ENCODE results near the gene RPLP2.
A peak's percentile ranks its signal among the peaks of the same experiment; 100 is the strongest.

Gene RPLP2

DNA sequence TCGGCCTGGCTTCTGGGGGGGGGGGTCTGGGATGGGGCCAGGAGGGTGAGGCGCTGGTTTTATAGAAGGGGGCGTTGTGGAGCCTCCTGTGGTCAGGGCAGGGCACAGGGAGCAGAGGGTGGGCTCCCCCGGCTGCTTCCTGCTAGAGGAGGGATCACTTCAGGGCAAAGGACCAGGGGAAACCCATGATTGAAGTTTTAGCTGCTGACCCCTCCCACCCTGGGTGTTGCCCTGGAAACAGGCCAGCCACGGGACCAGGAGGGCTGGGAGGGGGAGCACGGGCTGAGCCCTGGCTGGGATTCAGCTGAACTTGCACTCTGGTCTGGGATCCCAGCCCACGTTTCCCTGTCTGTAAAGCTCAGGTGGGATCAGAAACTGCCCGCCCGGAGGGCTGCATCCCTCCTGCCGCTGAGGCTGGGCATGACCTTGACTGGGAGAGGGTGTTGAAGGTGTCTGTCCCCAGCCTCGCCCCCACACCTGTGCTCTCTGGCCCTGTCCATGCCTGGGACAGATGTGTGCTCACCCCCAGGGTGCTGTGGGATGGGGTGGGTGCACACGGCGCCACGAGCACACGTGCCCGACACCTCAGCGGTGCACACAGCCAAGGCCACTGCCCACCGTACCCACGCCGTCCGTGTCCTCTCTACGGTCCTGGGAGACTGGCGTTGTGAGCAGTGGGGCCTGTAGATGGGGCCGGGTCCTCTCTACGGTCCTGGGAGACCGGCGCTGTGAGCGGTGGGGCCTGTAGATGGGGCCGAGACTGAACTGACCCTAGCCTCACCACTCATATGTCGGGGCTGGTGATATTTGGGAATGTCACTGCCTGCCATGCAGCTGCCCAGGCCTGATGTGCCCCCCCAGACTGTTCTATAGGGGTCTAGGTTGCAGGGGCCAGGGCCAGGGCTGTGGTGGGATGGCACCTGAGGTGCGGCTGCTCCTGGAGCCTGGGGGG is 35.2 kb downstream of the RPLP2 start:
- Mint-ChIP-seq H3K9me3 (no peaks in the 10 kb centered on the region), H3K27ac (no peak overlapping the region), H3K36me3 (peaks cover 2% of the 10 kb centered on the region), H3K4me3 (no peak overlapping the region), H3K27me3 (peaks cover 55% of the 10 kb centered on the region), H3K4me1 (peaks cover 36% of the 10 kb centered on the region)
- CTCF ChIA-PET = no interaction called here
- peak; percentile 53 for DNase-seq

DNA sequence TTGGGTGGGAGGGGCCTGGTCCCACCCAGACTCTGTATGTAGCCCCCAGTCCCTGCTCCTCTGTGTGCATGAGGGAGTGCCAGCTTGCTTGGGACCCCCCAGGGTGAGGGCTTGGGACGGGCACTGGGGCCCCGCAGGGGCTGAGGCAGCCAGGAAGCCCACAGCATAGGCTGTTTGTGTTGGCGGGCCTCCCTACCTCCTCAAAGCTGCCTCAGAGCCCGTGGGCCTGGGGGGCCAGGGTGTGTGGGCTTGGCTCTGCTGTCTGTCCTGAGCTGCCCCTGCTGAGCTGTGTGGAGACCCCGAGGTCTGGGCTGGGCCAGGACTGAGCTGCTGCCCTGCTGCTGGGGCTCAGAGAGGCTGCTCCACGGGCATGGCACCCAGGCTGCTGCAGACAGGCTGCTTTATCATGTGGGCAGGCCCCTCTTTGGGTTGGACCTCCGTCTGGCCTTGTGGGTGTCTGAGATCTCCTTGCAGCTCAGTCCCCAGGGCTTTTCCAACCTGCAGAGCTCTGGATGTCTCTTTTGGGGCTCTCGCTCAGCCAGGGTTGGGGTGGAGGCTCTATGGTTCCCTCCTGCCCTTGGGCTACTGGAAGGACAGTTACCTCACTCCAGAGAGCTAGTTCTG is 36.2 kb downstream of the RPLP2 start:
- CTCF ChIA-PET = no interaction called here
- Mint-ChIP-seq H3K4me1 (peaks cover 26% of the 10 kb centered on the region), H3K36me3 (no peaks in the 10 kb centered on the region), H3K9me3 (no peaks in the 10 kb centered on the region), H3K27ac (no peak overlapping the region), H3K4me3 (no peak overlapping the region), H3K27me3 (peaks cover 65% of the 10 kb centered on the region)
- no peak for DNase-seq

DNA sequence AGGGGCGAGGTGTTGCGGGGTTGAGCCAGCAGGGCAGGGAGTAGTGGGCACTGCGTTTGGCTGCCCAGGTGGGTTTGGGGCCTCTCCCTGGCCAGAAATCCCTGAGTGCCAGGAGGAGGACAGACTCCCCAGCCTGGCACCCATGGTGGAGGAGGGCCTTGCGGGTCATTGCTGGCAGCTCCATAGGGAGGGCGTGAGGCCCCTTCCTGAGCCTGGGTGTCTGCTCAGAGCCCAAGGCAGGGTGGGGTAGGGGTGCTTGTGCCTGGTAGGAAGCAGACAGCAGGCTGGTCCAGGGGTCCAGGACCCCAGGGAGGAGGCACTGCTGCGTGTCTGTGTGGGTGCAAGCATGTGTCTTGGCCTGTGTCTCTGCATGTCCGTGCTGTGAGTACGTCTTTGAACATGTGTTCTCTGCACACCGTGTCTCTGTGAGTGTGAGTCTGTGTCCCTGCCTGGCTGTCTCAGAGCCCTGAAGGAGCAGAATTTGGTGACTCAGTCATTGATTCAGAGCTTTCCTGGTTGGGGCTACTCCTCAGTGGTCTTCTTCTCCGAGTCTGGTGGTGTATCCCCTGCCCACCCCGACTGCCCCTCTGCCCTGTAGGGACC is 36.8 kb downstream of the RPLP2 start:
- Mint-ChIP-seq H3K9me3 (no peaks in the 10 kb centered on the region), H3K27me3 (peaks cover 71% of the 10 kb centered on the region), H3K27ac (no peak overlapping the region), H3K36me3 (no peaks in the 10 kb centered on the region), H3K4me3 (no peak overlapping the region), H3K4me1 (peaks cover 21% of the 10 kb centered on the region)
- no peak for DNase-seq
- CTCF ChIA-PET = interaction anchor here (3.5 kb wide), 1 partner anchor 204 kb away, joined by 39 read pairs; no protein-coding TSS in a partner anchor

DNA sequence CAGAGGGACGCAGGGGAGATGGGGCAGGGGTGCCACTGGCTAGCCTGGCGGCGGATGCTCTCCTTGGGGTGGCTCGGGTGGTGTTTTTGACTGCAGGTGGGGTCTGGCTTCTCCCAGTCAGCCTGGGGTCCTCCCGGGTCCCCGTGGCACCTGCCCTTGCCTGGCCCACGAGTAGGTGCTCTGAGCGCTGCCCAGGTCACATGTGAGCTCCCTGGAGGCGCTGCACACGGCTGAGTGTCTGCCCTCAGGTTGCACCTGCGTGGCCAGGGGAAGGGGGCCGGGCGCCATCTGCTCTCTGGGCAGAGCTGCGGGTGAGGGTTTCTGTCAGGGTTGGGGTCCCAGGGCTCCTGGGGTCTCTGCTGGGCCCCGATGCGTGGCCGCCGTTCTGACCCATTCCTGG is 38.1 kb downstream of the RPLP2 start:
- H3K9me3 Mint-ChIP-seq = no peaks in the 10 kb centered on the region
- H3K4me1 Mint-ChIP-seq = peaks cover 21% of the 10 kb centered on the region
- DNase-seq = no peak
- CTCF ChIA-PET = interaction anchor here (0.7 to 3.5 kb wide), 7 partner anchors 17 to 206 kb away, joined by 3 to 39 read pairs (median 5); partner anchors contain the start of gene CHID1
- H3K36me3 Mint-ChIP-seq = no peaks in the 10 kb centered on the region
- H3K4me3 Mint-ChIP-seq = no peak overlapping the region
- no peak overlapping the region for H3K27ac Mint-ChIP-seq
- H3K27me3 Mint-ChIP-seq = peaks cover 76% of the 10 kb centered on the region

DNA sequence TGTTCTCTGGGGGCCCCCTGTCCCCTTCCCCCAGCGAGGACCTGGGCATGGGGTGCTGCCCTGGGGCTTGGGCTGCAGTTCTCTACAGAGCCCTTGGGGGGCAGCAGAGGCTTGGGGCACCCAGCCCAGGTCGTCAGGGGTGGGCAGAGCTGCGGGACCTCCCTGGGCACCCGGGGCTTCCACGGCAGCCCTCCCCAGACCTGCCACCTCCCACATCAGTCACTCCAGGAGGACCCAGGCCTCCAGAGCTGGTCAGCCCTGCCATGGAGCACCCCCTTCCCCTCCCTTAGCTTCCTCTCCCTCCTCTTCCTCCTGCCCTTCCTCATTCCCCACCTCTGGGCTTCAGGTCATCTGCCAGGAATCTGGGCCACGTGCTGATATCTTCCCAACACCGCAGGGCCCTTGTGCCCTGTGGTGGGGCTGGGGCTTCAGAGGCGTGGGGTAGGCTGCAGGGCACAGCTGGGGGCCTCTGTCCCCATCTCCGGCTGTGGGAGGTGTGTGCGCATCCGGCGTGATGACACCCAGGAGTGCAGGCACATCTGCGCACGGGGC is 38.7 kb downstream of the RPLP2 start:
- Mint-ChIP-seq H3K4me3 (peak overlapping the region; percentile 40), H3K27ac (no peak overlapping the region), H3K36me3 (no peaks in the 10 kb centered on the region), H3K9me3 (no peaks in the 10 kb centered on the region), H3K4me1 (peaks cover 19% of the 10 kb centered on the region), H3K27me3 (peaks cover 72% of the 10 kb centered on the region)
- CTCF ChIA-PET = interaction anchor here (0.7 to 3.5 kb wide), 6 partner anchors 17 to 203 kb away, joined by 3 to 39 read pairs (median 4); partner anchors contain the start of gene CHID1
- DNase-seq = peak; percentile 78

DNA sequence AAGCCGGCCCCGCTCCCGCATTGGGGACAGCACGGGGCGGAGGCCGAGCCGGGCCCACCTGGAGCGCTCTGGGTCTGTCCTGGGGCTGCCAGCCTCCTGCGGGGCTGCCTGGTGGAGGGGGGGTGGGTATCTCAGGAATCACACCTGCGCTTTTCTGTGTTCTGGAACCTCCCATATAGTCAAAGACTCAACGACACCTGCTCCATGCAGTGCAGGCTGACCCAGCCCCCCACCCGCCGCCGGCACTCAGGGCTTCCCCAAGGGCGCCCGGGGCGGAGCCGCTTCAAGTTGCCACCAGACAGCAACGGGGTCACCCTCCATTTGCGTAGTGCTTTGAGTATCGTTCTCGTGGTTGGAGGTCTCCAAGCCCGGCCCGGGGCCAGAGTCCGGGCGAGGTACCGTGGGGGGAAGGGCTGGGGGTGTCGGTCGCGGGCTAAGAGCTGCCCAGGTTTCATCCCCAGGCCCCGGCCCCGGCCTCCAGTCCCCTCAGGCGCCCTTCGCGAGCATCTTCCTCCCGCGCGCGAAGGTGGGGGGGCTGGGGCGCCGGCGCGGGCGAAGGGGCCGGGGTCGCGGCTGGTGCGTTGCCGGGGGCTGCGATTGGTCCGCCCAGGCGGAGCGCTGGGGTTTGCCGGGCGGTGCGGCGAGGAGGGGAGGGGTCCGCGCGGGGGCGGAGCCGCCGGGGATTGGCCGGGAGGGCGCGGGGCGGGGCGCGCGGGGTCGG is 39.5 kb downstream of the RPLP2 start:
- H3K36me3 Mint-ChIP-seq = no peaks in the 10 kb centered on the region
- H3K4me3 Mint-ChIP-seq = peak overlapping the region; percentile 71
- CTCF ChIA-PET = interaction anchor here (0.7 to 3.5 kb wide), 4 partner anchors 43 to 202 kb away, joined by 3 to 39 read pairs (median 6); partner anchors contain the start of gene CHID1
- peaks cover 64% of the 10 kb centered on the region for H3K27me3 Mint-ChIP-seq
- no peak overlapping the region for H3K27ac Mint-ChIP-seq
- H3K4me1 Mint-ChIP-seq = peaks cover 12% of the 10 kb centered on the region
- no peaks in the 10 kb centered on the region for H3K9me3 Mint-ChIP-seq
- peak; percentile 64 for DNase-seq

DNA sequence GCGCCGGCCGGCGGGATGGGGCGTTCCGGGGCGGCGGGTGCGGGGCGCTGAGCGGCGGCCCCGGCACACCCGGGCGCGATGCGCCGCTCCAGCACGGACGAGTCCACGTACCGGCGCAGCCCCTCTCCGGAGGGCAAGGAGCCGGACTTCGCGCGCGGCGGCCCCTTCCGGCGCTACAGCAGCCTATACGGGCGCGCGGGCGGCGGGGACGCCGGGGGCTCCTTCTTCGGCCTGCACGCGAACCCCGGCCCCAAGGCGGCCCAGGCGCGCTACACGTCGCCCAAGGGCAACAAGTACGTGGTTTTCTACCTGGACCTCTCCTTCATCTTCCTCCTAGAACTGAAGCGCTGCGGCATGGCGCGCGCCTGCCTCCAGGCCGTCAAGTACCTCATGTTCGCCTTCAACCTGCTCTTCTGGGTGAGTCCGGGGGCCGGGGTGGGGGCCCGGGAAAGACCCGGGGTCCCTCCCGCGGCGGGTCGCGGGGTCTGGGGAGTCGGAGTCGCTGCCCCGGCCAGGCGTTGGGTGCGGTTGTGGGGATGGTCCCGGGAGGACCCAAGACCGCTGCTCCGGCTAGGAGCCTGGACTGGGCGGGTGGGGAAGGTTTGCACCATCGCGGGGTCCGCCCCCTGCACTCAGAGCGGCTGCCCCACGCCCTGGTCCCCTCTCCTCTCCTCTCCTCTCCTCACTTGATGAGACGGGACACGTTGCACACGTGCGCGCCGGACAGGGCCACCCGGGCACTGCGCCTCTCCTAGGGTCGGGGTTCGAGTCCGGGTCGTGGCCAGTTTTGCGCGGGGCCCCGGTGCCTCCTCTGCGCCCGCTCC is 40.4 kb downstream of the RPLP2 start:
- Mint-ChIP-seq H3K27ac (no peak overlapping the region), H3K4me1 (peaks cover 5% of the 10 kb centered on the region), H3K9me3 (no peaks in the 10 kb centered on the region), H3K27me3 (peaks cover 56% of the 10 kb centered on the region), H3K36me3 (no peaks in the 10 kb centered on the region), H3K4me3 (peak overlapping the region; percentile 51)
- CTCF ChIA-PET = interaction anchor here (3.5 kb wide), 1 partner anchor 201 kb away, joined by 39 read pairs; no protein-coding TSS in a partner anchor
- no peak for DNase-seq

DNA sequence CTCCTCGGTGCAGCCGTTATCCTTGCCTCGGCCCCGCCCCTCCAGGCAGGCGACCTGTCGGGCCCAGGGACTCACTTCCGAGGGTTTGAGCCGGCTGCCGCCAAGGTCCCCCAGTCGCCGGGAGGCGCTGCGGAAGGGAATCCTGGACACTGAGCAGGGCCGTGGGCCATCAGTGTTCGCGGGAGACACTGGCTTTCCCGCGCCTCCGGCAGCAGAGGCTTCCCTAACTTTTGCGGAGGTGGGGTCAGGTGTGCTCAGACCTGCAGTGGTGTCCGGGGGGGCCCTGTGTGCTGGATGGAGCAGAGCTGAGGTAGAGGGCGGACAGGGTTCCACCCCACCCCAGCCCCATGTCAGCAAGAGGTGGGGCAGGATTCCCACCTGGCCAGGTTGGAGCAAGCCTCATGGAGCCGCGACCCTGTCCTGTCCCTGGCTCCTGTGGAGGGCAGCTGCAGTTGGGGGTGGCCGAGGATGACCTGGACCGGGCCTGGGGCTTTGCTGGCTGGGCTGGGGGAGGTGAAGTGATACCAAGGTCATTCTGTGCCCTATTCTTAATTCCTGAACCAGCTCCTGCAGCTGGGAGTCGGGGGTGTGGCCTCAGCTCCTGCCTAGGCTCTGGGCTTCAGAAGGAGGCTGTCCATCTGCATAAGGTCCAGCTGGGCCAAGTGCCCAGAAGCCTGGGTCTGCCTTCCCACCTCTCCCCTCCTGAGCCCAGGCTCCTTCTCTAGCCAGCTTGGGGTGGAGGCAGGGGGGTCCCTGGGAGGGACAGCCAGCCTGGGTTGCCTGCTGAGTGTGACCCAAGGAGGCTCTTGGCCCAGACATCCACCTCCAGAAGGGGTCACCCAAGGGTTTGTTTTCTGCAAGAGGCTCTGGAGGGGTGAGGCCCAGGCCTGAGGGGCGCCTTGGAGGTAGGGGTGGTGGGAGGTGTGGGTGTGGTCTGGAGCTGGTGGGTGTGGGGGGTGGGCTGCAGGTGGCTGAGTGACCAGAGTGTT is 41.3 kb downstream of the RPLP2 start:
- peaks cover 5% of the 10 kb centered on the region for H3K4me1 Mint-ChIP-seq
- no peak overlapping the region for H3K27ac Mint-ChIP-seq
- CTCF ChIA-PET = interaction anchor here (0.6 to 1.5 kb wide), 3 partner anchors 35 to 201 kb away, joined by 3 to 6 read pairs (median 3); no protein-coding TSS in a partner anchor
- peak; percentile 42 for DNase-seq
- peaks cover 53% of the 10 kb centered on the region for H3K27me3 Mint-ChIP-seq
- H3K36me3 Mint-ChIP-seq = no peaks in the 10 kb centered on the region
- H3K4me3 Mint-ChIP-seq = no peak overlapping the region
- no peaks in the 10 kb centered on the region for H3K9me3 Mint-ChIP-seq

DNA sequence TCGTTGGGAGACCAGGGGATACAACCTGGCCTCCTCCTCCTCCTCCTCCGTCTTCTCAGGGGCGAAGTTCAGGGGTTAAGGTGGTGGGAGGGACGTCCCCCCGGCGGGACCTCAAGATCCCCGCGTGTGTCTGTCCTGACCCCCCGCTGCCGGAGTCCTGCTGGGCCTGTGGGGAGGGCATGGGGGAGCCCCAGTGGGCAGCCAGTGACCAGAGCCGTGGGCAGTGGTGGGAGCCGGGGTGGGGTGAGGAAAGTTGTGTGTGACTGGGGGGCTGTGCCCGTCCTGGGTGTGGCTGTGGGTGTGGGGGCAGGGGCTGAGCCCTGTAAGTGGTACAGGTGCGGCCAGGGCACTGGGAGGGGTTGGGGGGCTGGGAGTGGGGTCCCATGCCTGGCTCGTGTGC is 43.0 kb downstream of the RPLP2 start:
- CTCF ChIA-PET = no interaction called here
- H3K36me3 Mint-ChIP-seq = no peaks in the 10 kb centered on the region
- no peak overlapping the region for H3K4me3 Mint-ChIP-seq
- H3K4me1 Mint-ChIP-seq = peaks cover 5% of the 10 kb centered on the region
- no peak overlapping the region for H3K27ac Mint-ChIP-seq
- H3K27me3 Mint-ChIP-seq = peaks cover 40% of the 10 kb centered on the region
- DNase-seq = no peak
- H3K9me3 Mint-ChIP-seq = no peaks in the 10 kb centered on the region

DNA sequence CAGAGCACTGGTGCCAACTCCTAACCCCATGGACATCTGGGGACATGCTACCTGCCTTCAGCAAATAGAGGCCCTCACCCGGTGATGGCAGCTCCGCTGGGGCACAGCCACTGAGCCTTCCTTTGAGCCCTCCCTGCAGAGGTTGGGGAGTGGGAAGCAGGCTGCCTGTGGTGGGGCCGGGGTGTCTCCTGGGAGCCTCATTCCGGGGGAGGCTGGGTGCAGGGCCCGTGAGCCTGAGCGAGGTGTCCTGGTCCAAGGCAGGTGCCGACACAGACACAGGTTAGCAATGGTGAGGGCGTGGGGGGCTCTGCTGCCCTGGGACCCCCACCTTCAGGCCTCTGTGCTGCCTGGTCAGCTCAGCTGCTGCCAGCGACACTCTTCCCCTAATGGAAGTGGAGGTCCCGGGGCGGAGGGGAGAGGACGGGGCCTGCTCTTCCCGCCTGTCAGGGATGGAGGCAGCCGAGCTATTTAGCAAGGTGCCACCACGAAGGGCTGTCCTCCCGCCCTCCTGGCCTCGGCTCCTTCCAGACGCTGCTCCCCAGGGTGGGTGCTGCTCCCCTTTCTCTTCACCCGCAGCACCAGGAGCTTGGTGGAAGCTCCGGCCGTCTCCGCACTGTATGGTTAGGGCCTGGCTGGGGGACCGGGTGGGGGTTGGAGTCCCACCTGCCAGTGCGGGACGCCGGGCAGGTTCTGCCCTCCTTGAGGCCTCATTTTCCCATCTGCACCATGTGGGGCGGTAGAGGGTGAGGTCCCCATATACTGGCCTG is 44.1 kb downstream of the RPLP2 start:
- no peaks in the 10 kb centered on the region for H3K4me1 Mint-ChIP-seq
- H3K36me3 Mint-ChIP-seq = no peaks in the 10 kb centered on the region
- no peak overlapping the region for H3K4me3 Mint-ChIP-seq
- no peak overlapping the region for H3K27ac Mint-ChIP-seq
- no peaks in the 10 kb centered on the region for H3K9me3 Mint-ChIP-seq
- peaks cover 29% of the 10 kb centered on the region for H3K27me3 Mint-ChIP-seq
- DNase-seq = no peak
- CTCF ChIA-PET = no interaction called here

DNA sequence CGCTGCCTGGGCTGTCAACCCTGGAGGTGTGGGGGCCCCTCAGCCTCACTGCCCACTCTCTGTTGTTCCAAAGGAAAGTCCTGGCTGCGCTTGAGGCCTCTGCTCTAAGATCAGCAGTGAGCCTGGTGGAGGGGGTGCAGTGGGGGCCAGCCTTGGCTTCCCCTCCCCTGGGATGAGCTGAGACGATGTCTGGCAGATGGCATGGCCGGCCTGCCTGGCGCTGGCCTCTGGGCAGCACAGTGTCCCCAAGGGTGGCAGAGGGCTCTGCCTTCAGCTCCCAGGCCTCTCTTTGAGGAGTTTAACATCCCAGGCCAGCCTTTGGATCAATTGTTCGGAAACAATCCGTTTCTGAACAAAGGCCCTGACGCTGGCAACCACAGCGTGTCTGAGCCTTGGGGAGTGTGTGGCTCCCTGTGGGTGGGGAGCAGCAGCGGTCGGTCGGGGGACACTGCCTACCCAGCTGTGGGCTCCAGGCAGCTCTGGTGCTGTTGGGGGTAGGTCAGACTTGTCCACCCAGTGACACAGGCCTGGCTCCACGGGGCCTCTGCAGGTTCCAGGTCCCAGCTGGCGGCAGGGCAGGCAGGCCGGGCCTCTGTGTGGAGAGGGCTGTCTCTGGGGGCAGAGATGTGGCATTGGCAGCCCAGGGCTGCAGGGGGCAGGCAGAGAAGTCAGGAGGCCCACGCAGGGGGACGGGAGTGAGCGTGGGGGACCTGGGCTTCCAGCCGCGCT is 45.0 kb downstream of the RPLP2 start:
- DNase-seq = no peak
- Mint-ChIP-seq H3K27ac (no peak overlapping the region), H3K4me3 (no peak overlapping the region), H3K36me3 (no peaks in the 10 kb centered on the region), H3K9me3 (no peaks in the 10 kb centered on the region), H3K4me1 (no peaks in the 10 kb centered on the region), H3K27me3 (peaks cover 22% of the 10 kb centered on the region)
- CTCF ChIA-PET = interaction anchor here (0.7 kb wide), 1 partner anchor 196 kb away, joined by 3 read pairs; no protein-coding TSS in a partner anchor

Data from activated naive CD4-positive, alpha-beta T cell treated with anti-CD3 and anti-CD28 coated beads, Interleukin-2, amount 10 ng/mL, durations not matched to agents 7 days and 5 days (primary cell).